Measurements from ENCODE around the gene CD2BP2.
"Not testable (repeated sequence)": the region's sequence is repeated elsewhere in the genome, so short reads cannot be mapped to it uniquely, and the experiment has no call there.

Gene CD2BP2

GRCh38 chr16:30358990-30359870 lies 4.1 kb upstream of the CD2BP2 start:
- no peak for DNase-seq (ENCODE audit: low read depth in 2 of 2)

- no peak for DNase-seq (ENCODE audit: low read depth in 2 of 2)
Measured at GRCh38 chr16:30358577-30358936, 3.4 kb upstream of the CD2BP2 start.

- DNase-seq (ENCODE audit: low read depth in 2 of 2) = no peak
Measured at GRCh38 chr16:30357715-30358576, 2.8 kb upstream of the CD2BP2 start.

GRCh38 chr16:30357085-30357714 lies 2.1 kb upstream of the CD2BP2 start:
- no peak for DNase-seq (ENCODE audit: low read depth in 2 of 2)

GRCh38 chr16:30356401-30357084 lies 1.4 kb upstream of the CD2BP2 start:
- DNase-seq (ENCODE audit: low read depth in 2 of 2) = no peak

GRCh38 chr16:30355954-30356308 lies 823 bp upstream of the CD2BP2 start:
- DNase-seq (ENCODE audit: low read depth in 2 of 2) = no peak

- no peak for DNase-seq (ENCODE audit: low read depth in 2 of 2)
Measured at GRCh38 chr16:30354423-30355143, 525 bp downstream of the CD2BP2 start.

- no peak for DNase-seq (ENCODE audit: low read depth in 2 of 2)
Measured at GRCh38 chr16:30353438-30354129, 1.5 kb downstream of the CD2BP2 start.

- no peak for DNase-seq (ENCODE audit: low read depth in 2 of 2)
Measured at GRCh38 chr16:30352488-30353401, 2.4 kb downstream of the CD2BP2 start.

GRCh38 chr16:30351586-30352419 lies 3.3 kb downstream of the CD2BP2 start:
- no peak for DNase-seq (ENCODE audit: low read depth in 2 of 2)

GRCh38 chr16:30351001-30351441 lies 4.1 kb downstream of the CD2BP2 start:
- no peak for DNase-seq (ENCODE audit: low read depth in 2 of 2)

- no peak for DNase-seq (ENCODE audit: low read depth in 2 of 2)
Measured at GRCh38 chr16:30350134-30350871, 4.8 kb downstream of the CD2BP2 start.

GRCh38 chr16:30349675-30350074 lies 5.4 kb downstream of the CD2BP2 start:
- no peak for DNase-seq (ENCODE audit: low read depth in 2 of 2)

GRCh38 chr16:30348929-30349328 lies 6.2 kb downstream of the CD2BP2 start:
- no peak for DNase-seq (ENCODE audit: low read depth in 2 of 2)

- DNase-seq (ENCODE audit: low read depth in 2 of 2) = no peak
Measured at GRCh38 chr16:30348113-30348512, 7.0 kb downstream of the CD2BP2 start.

- no peak for DNase-seq (ENCODE audit: low read depth in 2 of 2)
Measured at GRCh38 chr16:30346286-30346685, 8.8 kb downstream of the CD2BP2 start.

GRCh38 chr16:30343491-30343820 lies 11.7 kb downstream of the CD2BP2 start:
- DNase-seq (ENCODE audit: low read depth in 2 of 2) = not testable (repeated sequence)
